CD4-positive, CD25-positive, alpha-beta regulatory T cell (primary cell): ENCODE data around the gene ARF1. TPM values are rescaled to one million over a fixed set of nuclear protein-coding genes. Genes with fewer than 3 reads are reported as not detected.
A peak's percentile ranks its signal among the peaks of the same experiment; 100 is the strongest.

ENCODE experiments used
- ATAC-seq, 2 donors: fragments of 150-1000 bp; cut with Tn5 transposase; one replicate each; pipeline ENCODE4 v1.10.0; 2021; ENCODE audit warnings: low read depth in 2 of 2, moderate number of reproducible peaks in 2 of 2, moderate library complexity in 1 of 2
- DNase-seq, 3 donors: peaks; one replicate each; pipeline versions ENCODE4 v3.0.0 to v3.0.0-alpha.2; 2012 to 2022; ENCODE audit warnings: mixed read lengths in 1 of 3
- H3K27ac ChIP-seq: one replicate; pipeline ENCODE4 v1.7.0; 2013; ENCODE audit warnings: mild to moderate bottlenecking, low read length; ENCODE audit not compliant: insufficient read depth, poor library complexity, severe bottlenecking
- H3K27me3 ChIP-seq: one replicate; pipeline ENCODE4 v1.7.0; 2013; ENCODE audit warnings: low read length; ENCODE audit not compliant: control insufficient read depth, insufficient read depth
- H3K36me3 ChIP-seq: one replicate; pipeline ENCODE4 v1.7.0; 2013; ENCODE audit warnings: mild to moderate bottlenecking, low read length, moderate library complexity; ENCODE audit not compliant: control insufficient read depth, insufficient read depth
- H3K4me1 ChIP-seq: 2 replicates; pipeline ENCODE4 v1.7.0; 2013; ENCODE audit warnings: mild to moderate bottlenecking, low read length; ENCODE audit not compliant: insufficient read depth, control insufficient read depth, poor library complexity, severe bottlenecking
- H3K4me3 ChIP-seq: one replicate; pipeline ENCODE4 v1.7.0; 2013; ENCODE audit warnings: low read depth, mild to moderate bottlenecking, low read length, moderate library complexity
- H3K9me3 ChIP-seq, 2 experiments: 1 replicate in 1 of 2; 2 replicates in 1 of 2; pipeline ENCODE4 v1.7.0; 2013; ENCODE audit warnings: low read length in 2 of 2, mild to moderate bottlenecking in 1 of 2, moderate library complexity in 1 of 2; ENCODE audit not compliant: control insufficient read depth in 2 of 2
- H3K27ac Mint-ChIP-seq, 3 donors: one replicate each; pipeline ENCODE4 v1.8.0; 2020 to 2022; ENCODE audit warnings: mild to moderate bottlenecking in 3 of 3, mixed read lengths in 3 of 3, moderate library complexity in 2 of 3
- H3K27me3 Mint-ChIP-seq: one replicate; pipeline ENCODE4 v1.8.0; 2022; ENCODE audit warnings: mild to moderate bottlenecking, mixed read lengths
- H3K36me3 Mint-ChIP-seq: one replicate; pipeline ENCODE4 v1.8.0; 2020; ENCODE audit warnings: mixed read lengths
- H3K4me1 Mint-ChIP-seq, 4 donors: one replicate each; pipeline ENCODE4 v1.8.0; 2020 to 2022; ENCODE audit warnings: mixed read lengths in 4 of 4, mild to moderate bottlenecking in 1 of 4
- H3K4me3 Mint-ChIP-seq, 4 donors: one replicate each; pipeline ENCODE4 v1.8.0; 2020 to 2022; ENCODE audit warnings: mild to moderate bottlenecking in 4 of 4, mixed read lengths in 4 of 4, moderate library complexity in 3 of 4
- H3K9me3 Mint-ChIP-seq, 7 donors: one replicate each; pipeline ENCODE4 v1.8.0; 2020 to 2022; ENCODE audit warnings: mixed read lengths in 7 of 7, mild to moderate bottlenecking in 3 of 7, moderate library complexity in 2 of 7
- polyA plus RNA-seq, 4 donors: library from polyadenylated mRNA; unstranded; fragments of 300-500 nt; fragmentation: Illumina TruSeq; gene quantifications; one replicate each; pipeline ENCODE4 v1.2.3, GENCODE V29; 2021
- total RNA-seq: library from RNA; stranded (reverse); gene quantifications from one replicate; pipeline ENCODE4 v1.2.3, GENCODE V29; 2022

Gene ARF1
- total and polyA plus RNA-seq, 5 donors from 2014 or later = 335 to 517 (median 476) TPM

DNA sequence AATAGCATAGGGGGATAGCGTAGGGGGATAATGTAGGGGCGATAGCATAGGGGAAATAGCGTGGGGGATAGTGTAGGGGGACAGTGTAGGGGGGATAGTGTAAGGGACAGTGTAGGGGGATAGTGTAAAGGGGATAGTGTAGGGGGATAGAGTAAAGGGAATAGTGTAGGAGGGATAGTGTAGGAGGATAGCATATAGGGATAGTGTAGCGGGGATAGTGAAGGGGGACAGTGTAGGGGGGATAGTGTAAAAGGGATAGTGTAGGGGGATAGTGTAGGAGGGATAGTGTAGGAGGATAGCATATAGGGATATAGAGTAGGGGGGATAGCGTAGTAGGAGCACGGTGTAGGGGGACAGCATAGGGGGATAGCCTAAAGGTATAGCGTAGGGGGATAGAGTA is 14.1 kb upstream of the ARF1 start:
- H3K4me3 ChIP-seq = no peak overlapping the region
- H3K27ac Mint-ChIP-seq = no peak overlapping the region
- H3K4me1 Mint-ChIP-seq = peaks cover 0 to 3% (median under 1%) of the 10 kb centered on the region in 4 donors
- H3K4me1 ChIP-seq = no peaks in the 10 kb centered on the region
- ATAC-seq = no peak
- DNase-seq = no peak
- H3K36me3 Mint-ChIP-seq = no peaks in the 10 kb centered on the region
- H3K4me3 Mint-ChIP-seq = no peak overlapping the region
- H3K9me3 ChIP-seq = no peaks in the 10 kb centered on the region
- no peaks in the 10 kb centered on the region for H3K27me3 ChIP-seq
- H3K36me3 ChIP-seq = no peaks in the 10 kb centered on the region
- peaks cover 10% of the 10 kb centered on the region for H3K27me3 Mint-ChIP-seq
- H3K9me3 Mint-ChIP-seq = no peaks in the 10 kb centered on the region
- no peak overlapping the region for H3K27ac ChIP-seq

DNA sequence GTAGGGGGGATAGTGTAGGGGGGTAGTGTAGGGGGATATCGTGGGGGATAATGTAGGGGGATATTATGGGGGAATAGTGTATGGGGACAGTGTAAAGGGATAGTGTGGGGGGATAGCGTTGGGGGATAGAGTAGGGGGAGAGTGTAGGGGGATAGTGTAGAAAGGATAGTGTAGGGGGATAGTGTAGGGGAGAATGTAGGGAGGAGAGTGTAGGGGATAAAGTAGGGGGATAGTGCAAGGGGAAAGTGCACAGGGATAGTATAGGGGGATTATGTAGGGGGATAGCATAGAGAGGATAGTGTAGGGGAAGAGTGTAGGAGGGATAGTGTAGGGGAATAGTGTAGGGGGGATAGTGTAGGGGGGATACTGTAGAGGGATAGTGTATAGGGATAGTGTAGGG is 12.3 kb upstream of the ARF1 start:
- Mint-ChIP-seq H3K4me3 (no peak overlapping the region), H3K27me3 (peaks cover 10% of the 10 kb centered on the region), H3K9me3 (no peaks in the 10 kb centered on the region), H3K36me3 (no peaks in the 10 kb centered on the region), H3K27ac (no peak overlapping the region), H3K4me1 (peaks cover 0 to 8% (median under 1%) of the 10 kb centered on the region in 4 donors)
- H3K36me3 ChIP-seq = no peaks in the 10 kb centered on the region
- ATAC-seq (no peak), DNase-seq (no peak)
- H3K27ac ChIP-seq = no peak overlapping the region
- H3K4me3 ChIP-seq = no peak overlapping the region
- no peaks in the 10 kb centered on the region for H3K4me1 ChIP-seq
- no peaks in the 10 kb centered on the region for H3K9me3 ChIP-seq
- no peaks in the 10 kb centered on the region for H3K27me3 ChIP-seq

GRCh38 chr1:228070851-228071250 is 11.7 kb upstream of the ARF1 start:
- Histone ChIP-seq H3K9me3 (no peaks in the 10 kb centered on the region), H3K4me1 (no peaks in the 10 kb centered on the region), H3K27ac (no peak overlapping the region), H3K36me3 (no peaks in the 10 kb centered on the region), H3K27me3 (no peaks in the 10 kb centered on the region), H3K4me3 (no peak overlapping the region)
- DNase-seq = no peak
- no peaks in the 10 kb centered on the region for H3K36me3 Mint-ChIP-seq
- no peaks in the 10 kb centered on the region for H3K9me3 Mint-ChIP-seq
- no peak overlapping the region for H3K27ac Mint-ChIP-seq
- H3K27me3 Mint-ChIP-seq = peaks cover 10% of the 10 kb centered on the region
- ATAC-seq = no peak
- no peak overlapping the region for H3K4me3 Mint-ChIP-seq
- peaks cover 0 to 9% (median under 1%) of the 10 kb centered on the region in 4 donors for H3K4me1 Mint-ChIP-seq

DNA sequence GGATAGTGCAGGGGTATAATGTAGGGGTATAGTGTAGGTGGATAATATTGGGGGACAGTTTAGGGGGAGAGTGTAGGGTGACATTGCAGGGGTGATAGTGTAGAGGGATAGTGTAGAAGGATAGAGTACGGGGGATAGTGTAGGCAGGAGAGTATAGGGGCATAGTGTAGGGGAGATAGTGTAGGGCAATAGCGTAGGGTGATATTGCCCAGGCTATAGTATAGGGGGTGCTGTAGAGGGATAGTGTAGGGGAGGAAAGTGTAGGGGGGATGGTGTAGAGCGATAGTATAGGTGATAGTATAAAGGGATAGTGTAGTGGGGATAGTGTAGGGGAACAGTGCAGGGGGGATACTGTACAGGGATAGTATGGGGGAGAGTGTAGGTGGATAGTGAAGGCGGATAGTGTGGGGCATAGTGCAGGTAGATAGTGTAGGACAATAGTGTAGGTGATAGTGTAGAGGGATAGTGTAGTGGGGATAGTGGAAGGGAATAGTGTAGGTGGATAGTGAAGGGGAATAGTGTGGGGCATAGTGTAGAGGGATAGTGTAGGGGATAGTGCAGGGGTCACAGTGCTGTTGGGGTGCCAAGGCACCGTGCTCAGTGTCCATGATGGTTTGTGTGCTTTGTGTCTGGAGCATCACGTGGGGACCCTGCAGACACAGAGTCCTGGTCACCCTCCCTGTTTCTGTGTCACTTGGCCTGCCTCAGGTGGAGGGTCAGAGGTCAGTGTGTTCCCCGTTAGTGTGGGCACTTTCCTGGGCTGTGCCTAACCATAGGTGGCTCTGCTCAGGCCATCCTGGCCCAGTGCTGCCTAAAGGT is 10.5 kb upstream of the ARF1 start:
- ATAC-seq = peak in 1 of 2 donors; percentile 13
- H3K27ac ChIP-seq = no peak overlapping the region
- H3K36me3 Mint-ChIP-seq = no peaks in the 10 kb centered on the region
- no peaks in the 10 kb centered on the region for H3K36me3 ChIP-seq
- no peaks in the 10 kb centered on the region for H3K9me3 Mint-ChIP-seq
- no peaks in the 10 kb centered on the region for H3K27me3 Mint-ChIP-seq
- no peaks in the 10 kb centered on the region for H3K4me1 ChIP-seq
- H3K4me3 Mint-ChIP-seq = no peak overlapping the region
- peaks cover 0 to 13% (median 4%) of the 10 kb centered on the region in 4 donors for H3K4me1 Mint-ChIP-seq
- no peaks in the 10 kb centered on the region for H3K9me3 ChIP-seq
- H3K27ac Mint-ChIP-seq = no peak overlapping the region
- H3K4me3 ChIP-seq = no peak overlapping the region
- no peaks in the 10 kb centered on the region for H3K27me3 ChIP-seq
- no peak for DNase-seq

DNA sequence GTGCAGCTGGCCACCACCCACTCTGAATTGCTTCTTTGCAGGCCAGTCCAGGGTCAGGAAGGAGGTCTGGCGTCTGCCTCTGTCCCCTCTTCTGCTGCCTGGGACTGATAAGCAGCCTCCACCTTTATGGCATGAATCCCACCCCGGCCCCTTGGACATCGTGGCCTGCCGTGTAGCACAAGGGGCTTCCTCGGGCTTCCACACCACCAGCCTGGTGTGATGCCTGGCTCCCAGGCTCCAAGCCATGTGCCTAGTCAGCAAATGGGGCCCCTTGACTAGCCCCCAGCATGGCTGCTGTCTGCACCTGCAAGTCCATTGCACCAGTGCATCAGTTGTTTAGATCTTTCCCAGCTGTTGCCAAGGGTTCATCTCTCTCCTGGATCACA is 9.9 kb upstream of the ARF1 start:
- H3K4me3 Mint-ChIP-seq = no peak overlapping the region
- H3K36me3 Mint-ChIP-seq = no peaks in the 10 kb centered on the region
- Histone ChIP-seq H3K27ac (no peak overlapping the region), H3K27me3 (no peaks in the 10 kb centered on the region), H3K4me3 (no peak overlapping the region), H3K9me3 (no peaks in the 10 kb centered on the region), H3K36me3 (no peaks in the 10 kb centered on the region), H3K4me1 (no peaks in the 10 kb centered on the region)
- peaks cover 0 to 17% (median 8%) of the 10 kb centered on the region in 4 donors for H3K4me1 Mint-ChIP-seq
- no peak for ATAC-seq
- no peak overlapping the region for H3K27ac Mint-ChIP-seq
- no peak for DNase-seq
- no peaks in the 10 kb centered on the region for H3K27me3 Mint-ChIP-seq
- no peaks in the 10 kb centered on the region for H3K9me3 Mint-ChIP-seq

- H3K9me3 Mint-ChIP-seq = no peaks in the 10 kb centered on the region
- H3K27me3 Mint-ChIP-seq = no peaks in the 10 kb centered on the region
- H3K27ac ChIP-seq = no peak overlapping the region
- H3K4me1 ChIP-seq = no peaks in the 10 kb centered on the region
- no peaks in the 10 kb centered on the region for H3K9me3 ChIP-seq
- no peaks in the 10 kb centered on the region for H3K27me3 ChIP-seq
- no peak overlapping the region for H3K27ac Mint-ChIP-seq
- peaks cover 0 to 17% (median 8%) of the 10 kb centered on the region in 4 donors for H3K4me1 Mint-ChIP-seq
- no peak overlapping the region for H3K4me3 ChIP-seq
- no peak for DNase-seq
- H3K36me3 ChIP-seq = no peaks in the 10 kb centered on the region
- no peak overlapping the region for H3K4me3 Mint-ChIP-seq
- no peak for ATAC-seq
- no peaks in the 10 kb centered on the region for H3K36me3 Mint-ChIP-seq
These were observed 9.2 kb upstream of the ARF1 start for GRCh38 chr1:228073061-228073856.

DNA sequence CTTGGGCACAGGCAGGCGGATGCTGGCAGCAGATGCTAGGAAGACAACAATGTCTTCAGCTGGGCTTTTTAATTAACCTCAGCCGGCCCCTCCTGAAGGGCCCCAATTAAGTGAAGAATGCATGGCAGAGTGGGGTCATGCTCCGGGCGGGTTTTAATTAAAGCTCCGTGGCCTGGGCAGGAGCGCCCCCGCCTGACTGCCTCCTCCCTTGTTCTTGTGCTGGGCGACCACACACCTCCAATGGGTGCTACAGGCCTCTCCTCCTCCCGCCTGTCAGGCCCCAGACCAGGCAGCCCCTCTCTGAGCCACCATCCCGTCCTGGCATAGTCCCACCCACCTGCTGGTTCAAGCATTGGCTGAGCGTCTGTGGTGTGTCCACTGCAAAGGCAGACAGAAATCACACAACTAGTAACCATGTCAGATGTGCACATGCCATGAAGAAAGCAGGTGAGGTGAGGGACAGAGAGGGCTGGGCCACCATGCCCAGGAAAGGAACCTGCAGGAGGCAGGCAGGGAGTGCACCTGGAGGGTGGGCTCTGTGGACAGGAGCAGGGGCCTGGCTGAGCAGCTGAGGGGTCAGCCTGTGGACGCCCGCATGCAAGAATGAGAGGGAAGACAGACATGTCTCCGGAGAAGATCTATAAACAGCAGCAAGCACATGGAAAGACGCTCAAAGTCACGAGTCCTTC is 8.5 kb upstream of the ARF1 start:
- Mint-ChIP-seq H3K36me3 (no peaks in the 10 kb centered on the region), H3K27me3 (no peaks in the 10 kb centered on the region), H3K4me3 (no peak overlapping the region)

More for the DNA sequence above, 8.5 kb upstream of the ARF1 start:
- no peaks in the 10 kb centered on the region for H3K4me1 ChIP-seq
- peaks cover 0 to 21% (median 11%) of the 10 kb centered on the region in 4 donors for H3K4me1 Mint-ChIP-seq
- H3K9me3 Mint-ChIP-seq = no peaks in the 10 kb centered on the region
- DNase-seq = no peak
- ATAC-seq = no peak
- no peaks in the 10 kb centered on the region for H3K9me3 ChIP-seq
- no peaks in the 10 kb centered on the region for H3K27me3 ChIP-seq
- no peak overlapping the region for H3K4me3 ChIP-seq
- no peak overlapping the region for H3K27ac Mint-ChIP-seq
- no peaks in the 10 kb centered on the region for H3K36me3 ChIP-seq
- no peak overlapping the region for H3K27ac ChIP-seq
